ENCODE data around the gene AGO3. TPM values are rescaled to one million over a fixed set of nuclear protein-coding genes. Genes with fewer than 3 reads are reported as not detected.

AGO3 gene
- total and polyA plus RNA-seq, 2 donors (not counting 3 experiments of a cell fraction or from before 2014, with no cell fraction given) = 10.4 to 21.1 TPM

DNA sequence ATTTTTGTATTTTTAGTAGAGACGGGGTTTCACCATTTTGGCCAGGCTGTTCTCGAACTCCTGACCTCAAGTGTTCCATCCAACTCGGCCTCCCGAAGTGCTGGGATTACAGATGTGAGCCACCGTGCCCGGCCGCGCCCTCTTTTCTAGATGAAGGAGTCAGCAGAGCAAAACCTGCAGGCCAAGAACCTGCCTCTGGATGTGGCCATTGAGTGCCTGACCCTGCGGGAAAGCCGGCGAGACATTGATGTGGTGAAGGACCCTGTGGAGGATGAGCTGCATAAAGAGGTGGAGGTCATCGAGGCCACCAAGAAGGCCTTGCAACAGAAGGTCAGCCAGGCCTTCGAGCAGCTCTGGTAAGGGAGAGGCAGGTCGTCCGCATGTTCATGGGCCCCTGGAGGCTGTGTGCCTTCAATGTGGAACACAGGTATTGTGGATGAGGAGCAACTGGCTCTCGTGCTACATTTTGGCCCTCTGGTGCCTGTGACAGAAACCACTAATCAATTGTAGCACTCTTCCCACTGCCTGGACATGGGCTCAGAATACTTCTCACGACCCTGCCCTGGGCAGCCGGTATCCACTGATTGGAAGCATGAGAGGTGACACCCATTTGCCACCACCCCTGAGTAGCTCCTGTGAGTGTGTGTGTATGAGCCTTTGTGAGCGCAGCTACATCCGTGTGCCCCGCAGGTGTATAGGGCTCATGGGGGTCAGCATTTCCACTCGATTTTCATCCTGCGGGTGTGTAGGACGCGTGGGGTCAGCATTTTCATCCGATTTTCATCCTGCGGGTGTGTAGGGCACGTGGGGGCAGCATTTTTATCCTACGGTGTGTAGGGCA is 155.0 kb downstream of the AGO3 start:
- H3K36me3 ChIP-seq (ENCODE audit: control insufficient read depth in 2 of 2, extremely low read depth in 1 of 2, insufficient read depth in 2 of 2, low read length in 2 of 2) = no peaks in the 10 kb centered on the region
- ChIA-PET CTCF (interaction anchor here (0.7 kb wide), 1 partner anchor 224 kb away, joined by 3 read pairs; no protein-coding TSS in a partner anchor), POLR2A (no interaction called here)
- no TSS peak for BruUV-seq (replicated peaks)
- dilution Hi-C loops (cut with MboI; ENCODE audit: extremely low pct_ligation_motif_present, low sequenced_read_pairs) (no loop called here), intact Hi-C loops (cut with micrococcal nuclease) (no loop called here)
- no peaks in the 10 kb centered on the region for H3K9me1 ChIP-seq (replicated peaks; ENCODE audit: control insufficient read depth, extremely low read depth, insufficient read depth, low read length)
- H3K4me1 ChIP-seq (ENCODE audit: control insufficient read depth, extremely low read depth, insufficient read depth, low read length) = peaks cover 8% of the 10 kb centered on the region
- H3K9ac ChIP-seq (replicated peaks; ENCODE audit: extremely low read depth, insufficient read depth, low read length) = no peak overlapping the region
- H2AFZ ChIP-seq (ENCODE audit: low read depth, low read length) = no peak overlapping the region
- H3K27ac ChIP-seq (ENCODE audit: insufficient read depth, low read depth, low read length) = no peak overlapping the region
- H3K9me3 ChIP-seq (replicated peaks; ENCODE audit: control insufficient read depth, insufficient read depth, low read length) = no peaks in the 10 kb centered on the region
- no peak overlapping the region for H3K4me3 ChIP-seq (replicated peaks in 1 of 3; ENCODE audit: insufficient read depth in 1 of 3, low read depth in 1 of 3, low read length in 3 of 3)
- TF ChIP-seq, protein P1, sequence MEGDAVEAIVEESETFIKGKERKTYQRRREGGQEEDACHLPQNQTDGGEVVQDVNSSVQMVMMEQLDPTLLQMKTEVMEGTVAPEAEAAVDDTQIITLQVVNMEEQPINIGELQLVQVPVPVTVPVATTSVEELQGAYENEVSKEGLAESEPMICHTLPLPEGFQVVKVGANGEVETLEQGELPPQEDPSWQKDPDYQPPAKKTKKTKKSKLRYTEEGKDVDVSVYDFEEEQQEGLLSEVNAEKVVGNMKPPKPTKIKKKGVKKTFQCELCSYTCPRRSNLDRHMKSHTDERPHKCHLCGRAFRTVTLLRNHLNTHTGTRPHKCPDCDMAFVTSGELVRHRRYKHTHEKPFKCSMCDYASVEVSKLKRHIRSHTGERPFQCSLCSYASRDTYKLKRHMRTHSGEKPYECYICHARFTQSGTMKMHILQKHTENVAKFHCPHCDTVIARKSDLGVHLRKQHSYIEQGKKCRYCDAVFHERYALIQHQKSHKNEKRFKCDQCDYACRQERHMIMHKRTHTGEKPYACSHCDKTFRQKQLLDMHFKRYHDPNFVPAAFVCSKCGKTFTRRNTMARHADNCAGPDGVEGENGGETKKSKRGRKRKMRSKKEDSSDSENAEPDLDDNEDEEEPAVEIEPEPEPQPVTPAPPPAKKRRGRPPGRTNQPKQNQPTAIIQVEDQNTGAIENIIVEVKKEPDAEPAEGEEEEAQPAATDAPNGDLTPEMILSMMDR (IDR thresholded peaks at IDR 0.05; ENCODE audit: extremely low read depth in 1 of 2, insufficient read depth in 1 of 2, low read depth in 1 of 2, low read length in 2 of 2) = no peak
- TF ChIP-seq EZH2 (IDR thresholded peaks at IDR 0.05; ENCODE audit: borderline replicate concordance, low read depth, low read length, severe bottlenecking) = no peak
- TF ChIP-seq FOS (IDR thresholded peaks at IDR 0.05; ENCODE audit: borderline replicate concordance, insufficient read depth, low read length) = no peak
- no peak for TF ChIP-seq POLR2AphosphoS5 (IDR thresholded peaks at IDR 0.05; ENCODE audit: insufficient read depth, low read depth, low read length)
- TF ChIP-seq MYC (IDR thresholded peaks at IDR 0.05; ENCODE audit: low read depth, low read length) = no peak
- no peak for TF ChIP-seq JUN (IDR thresholded peaks at IDR 0.05; ENCODE audit: borderline replicate concordance, insufficient read depth, insufficient read length, low read depth)
- TF ChIP-seq POLR2A (IDR thresholded peaks at IDR 0.05; ENCODE audit: low read depth, low read length) = no peak
- no peak for TF ChIP-seq GATA2 (IDR thresholded peaks at IDR 0.05; ENCODE audit: insufficient read depth, insufficient read length, low read depth, low read length)
- TF ChIP-seq, protein P2, sequence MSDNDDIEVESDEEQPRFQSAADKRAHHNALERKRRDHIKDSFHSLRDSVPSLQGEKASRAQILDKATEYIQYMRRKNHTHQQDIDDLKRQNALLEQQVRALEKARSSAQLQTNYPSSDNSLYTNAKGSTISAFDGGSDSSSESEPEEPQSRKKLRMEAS (IDR thresholded peaks at IDR 0.05; ENCODE audit: insufficient read depth, insufficient read length) = no peak
- H3K79me2 ChIP-seq (ENCODE audit: control insufficient read depth, insufficient read depth, low read length) = peaks cover 15% of the 10 kb centered on the region
- FAIRE-seq (no peak), DNase-seq (ENCODE audit: low read depth, low spot score) (no peak)
- no peak overlapping the region for H3K4me2 ChIP-seq (ENCODE audit: insufficient read depth, low read length)
- H4K20me1 ChIP-seq (replicated peaks; ENCODE audit: control insufficient read depth, extremely low read depth, insufficient read depth, low read length) = no peaks in the 10 kb centered on the region
- H3K27me3 ChIP-seq (ENCODE audit: control insufficient read depth in 2 of 2, insufficient read depth in 2 of 2, low read length in 2 of 2) = no peaks in the 10 kb centered on the region

Measured in endothelial cell of umbilical vein (primary cell).